ENCODE measurements around the gene INPP5F.

DNA sequence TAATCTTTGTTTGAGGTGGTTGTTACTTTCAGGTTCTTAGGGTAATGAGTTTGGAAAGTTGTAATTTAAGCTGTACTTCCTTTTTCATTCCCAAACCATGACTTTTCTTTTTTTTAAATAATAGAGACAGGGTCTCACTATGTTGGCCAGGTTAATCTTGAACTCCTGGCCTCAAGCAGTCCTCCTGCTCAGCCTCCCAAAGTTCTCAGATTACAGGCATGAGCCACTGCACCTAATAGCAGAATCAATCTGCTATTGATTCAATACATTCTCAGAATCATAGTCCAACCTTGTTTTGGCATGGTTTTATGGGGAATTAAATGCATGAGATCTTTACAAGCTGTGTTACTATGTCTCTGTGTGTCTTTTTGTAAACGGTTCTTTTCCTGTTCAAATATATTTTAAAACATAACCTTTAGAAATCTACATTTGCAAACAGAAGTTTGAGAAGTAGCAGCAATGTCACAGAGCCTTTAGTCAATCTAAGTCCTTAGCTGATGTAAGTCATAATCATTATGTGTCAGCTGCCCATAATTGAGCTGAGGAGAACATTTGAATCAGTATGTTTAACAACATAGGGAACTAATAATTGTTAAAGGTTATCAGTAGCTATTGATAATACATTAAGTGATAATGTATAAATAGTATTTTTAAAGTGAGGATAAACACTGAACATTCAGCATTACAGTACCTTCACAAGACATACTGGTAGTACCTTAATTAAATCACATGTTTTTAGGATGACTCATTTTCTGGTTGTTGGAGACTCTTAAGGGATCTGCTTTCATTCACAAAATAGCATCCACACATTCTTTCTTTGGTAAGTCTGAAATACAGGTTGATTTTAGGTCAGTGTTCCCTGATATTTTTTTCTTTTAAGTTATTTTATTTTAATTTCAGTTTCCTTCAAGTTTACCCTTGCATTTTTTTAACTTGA is 8.8 kb downstream of the INPP5F start:
- TF ChIP-seq, protein P1, sequence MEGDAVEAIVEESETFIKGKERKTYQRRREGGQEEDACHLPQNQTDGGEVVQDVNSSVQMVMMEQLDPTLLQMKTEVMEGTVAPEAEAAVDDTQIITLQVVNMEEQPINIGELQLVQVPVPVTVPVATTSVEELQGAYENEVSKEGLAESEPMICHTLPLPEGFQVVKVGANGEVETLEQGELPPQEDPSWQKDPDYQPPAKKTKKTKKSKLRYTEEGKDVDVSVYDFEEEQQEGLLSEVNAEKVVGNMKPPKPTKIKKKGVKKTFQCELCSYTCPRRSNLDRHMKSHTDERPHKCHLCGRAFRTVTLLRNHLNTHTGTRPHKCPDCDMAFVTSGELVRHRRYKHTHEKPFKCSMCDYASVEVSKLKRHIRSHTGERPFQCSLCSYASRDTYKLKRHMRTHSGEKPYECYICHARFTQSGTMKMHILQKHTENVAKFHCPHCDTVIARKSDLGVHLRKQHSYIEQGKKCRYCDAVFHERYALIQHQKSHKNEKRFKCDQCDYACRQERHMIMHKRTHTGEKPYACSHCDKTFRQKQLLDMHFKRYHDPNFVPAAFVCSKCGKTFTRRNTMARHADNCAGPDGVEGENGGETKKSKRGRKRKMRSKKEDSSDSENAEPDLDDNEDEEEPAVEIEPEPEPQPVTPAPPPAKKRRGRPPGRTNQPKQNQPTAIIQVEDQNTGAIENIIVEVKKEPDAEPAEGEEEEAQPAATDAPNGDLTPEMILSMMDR (IDR thresholded peaks at IDR 0.05 in 2 of 3, conservative IDR thresholded peaks at IDR 0.05 in 1 of 3; ENCODE audit: insufficient read depth in 2 of 3, low read depth in 1 of 3, low read length in 3 of 3) = no peak
- TF ChIP-seq ERF (CRISPR knock-in tag; IDR thresholded peaks at IDR 0.05) (no peak), NFXL1 (CRISPR knock-in tag; IDR thresholded peaks at IDR 0.05) (no peak)

Data from K562 (cell line).